Measurements from ENCODE around the gene C19orf85.
A peak's percentile ranks its signal among the peaks of the same experiment; 100 is the strongest.
"Not testable (repeated sequence)": the region's sequence is repeated elsewhere in the genome, so short reads cannot be mapped to it uniquely, and the experiment has no call there.

Gene C19orf85

DNA sequence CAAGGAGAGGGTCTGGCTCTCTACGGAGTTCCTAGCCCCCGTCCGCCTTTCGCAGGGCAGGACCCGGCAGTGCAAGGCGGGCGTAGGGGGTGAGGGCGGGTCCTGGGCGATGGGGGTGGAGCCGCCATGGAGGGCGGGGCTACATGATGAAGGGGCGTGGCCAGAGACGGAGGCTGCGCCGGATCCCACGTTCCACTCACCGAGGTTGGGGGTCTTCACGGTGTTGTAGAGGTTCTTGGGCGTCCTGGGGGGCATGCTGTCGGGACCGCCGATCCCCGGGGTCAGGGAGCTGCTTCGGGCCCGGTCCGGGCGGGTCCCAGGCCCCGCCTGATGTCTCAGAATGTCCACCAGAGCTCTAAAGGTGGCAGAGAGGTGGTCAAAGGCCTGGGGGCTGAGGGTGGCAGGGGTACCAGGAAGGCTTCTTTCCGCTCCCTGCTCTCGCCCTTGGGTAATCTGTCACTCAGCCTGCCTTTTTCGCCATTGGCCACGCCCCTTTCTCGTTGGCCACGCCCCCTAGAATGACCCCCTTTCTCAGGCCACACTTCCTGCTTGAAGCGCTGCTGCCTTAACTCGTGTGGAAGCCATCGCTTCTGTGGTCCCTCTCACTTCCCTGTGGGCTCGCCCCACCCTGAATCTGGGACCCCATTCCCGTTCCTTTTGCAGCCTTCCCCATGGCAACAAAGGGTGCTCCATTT is 24.0 kb downstream of the C19orf85 start:
- DNase-seq (ENCODE audit: low spot score): peak; percentile 54

DNA sequence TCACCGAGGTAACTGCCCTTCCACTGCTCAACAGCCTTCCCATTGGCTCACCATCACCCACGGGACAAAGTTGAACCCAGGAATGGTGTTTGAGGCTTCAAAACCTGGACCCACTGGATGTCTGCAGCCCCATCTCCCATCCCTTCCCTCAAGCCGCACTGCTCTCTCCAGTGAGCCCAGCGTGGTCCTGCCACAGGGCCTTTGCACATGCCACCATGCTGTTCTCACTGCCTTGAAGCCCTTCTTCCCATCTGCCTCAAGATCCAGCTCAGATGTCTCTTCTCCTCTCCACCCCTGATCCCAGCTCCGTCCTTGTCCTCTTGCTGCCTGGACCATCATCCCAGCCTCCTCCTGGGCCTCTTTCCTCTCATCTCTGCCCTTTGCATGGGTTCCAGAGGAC is 25.5 kb downstream of the C19orf85 start:
- no peak for DNase-seq (ENCODE audit: low spot score)

DNA sequence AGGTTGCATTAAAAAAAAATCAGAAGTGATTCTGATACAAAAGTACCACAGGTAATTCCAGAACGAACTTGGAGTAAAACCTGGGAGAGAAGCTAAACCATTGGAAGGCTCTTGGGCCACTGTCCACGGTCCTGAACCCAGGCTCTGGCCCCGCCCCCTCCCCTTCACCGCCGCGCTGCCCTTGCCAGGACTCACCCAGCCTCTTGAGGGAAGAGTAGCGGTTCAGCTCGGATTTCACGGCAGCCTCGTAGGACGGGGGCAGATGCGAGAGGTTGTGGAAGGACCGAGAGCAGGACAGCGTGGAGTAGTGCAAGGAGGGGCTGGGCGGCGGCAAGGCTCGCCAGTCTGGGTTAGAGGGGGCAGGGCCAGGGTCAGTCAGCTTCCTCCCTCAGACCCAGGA is 27.1 kb downstream of the C19orf85 start:
- peak; percentile 30 for DNase-seq (ENCODE audit: low spot score)

DNA sequence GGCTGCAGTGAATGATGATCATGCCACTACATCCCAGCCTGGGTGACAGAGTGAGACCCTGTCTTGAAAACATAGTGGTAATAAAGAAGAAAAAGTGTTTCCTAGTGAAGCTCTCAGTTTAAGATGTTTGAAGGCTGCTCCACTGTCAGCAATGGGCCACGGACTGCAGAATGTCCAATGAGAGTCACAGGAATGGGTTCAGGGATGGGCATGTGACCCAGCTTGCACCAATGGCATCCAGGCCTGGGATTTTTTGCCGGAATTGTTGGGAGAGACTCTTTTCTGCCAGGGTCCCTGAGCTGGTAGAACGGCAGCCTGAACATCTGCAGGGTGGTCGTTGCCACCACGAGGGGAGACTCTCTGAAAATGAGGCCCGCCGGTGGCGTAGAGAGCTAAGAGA is 27.7 kb downstream of the C19orf85 start:
- no peak for DNase-seq (ENCODE audit: low spot score)

DNA sequence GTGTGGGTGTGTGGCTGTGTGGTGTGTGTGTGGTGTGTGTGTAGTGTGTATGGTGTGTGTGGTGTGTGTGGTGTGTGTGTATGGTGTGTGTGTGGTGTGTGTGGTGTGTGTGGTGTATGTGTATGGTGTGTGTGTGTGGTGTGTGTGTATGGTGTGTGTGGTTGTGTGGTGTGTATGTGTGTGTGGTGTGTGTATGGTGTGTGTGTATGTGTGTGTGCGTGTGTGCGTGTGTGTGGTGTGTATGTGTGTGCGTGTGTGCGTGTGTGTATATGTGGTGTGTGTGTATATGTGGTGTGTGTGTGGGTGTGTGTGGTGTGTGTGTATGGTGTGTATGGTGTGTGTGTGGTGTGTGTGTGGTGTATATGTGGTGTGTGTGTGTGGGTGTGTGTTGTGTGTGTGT is 29.5 kb downstream of the C19orf85 start:
- DNase-seq (ENCODE audit: low spot score): no peak

DNA sequence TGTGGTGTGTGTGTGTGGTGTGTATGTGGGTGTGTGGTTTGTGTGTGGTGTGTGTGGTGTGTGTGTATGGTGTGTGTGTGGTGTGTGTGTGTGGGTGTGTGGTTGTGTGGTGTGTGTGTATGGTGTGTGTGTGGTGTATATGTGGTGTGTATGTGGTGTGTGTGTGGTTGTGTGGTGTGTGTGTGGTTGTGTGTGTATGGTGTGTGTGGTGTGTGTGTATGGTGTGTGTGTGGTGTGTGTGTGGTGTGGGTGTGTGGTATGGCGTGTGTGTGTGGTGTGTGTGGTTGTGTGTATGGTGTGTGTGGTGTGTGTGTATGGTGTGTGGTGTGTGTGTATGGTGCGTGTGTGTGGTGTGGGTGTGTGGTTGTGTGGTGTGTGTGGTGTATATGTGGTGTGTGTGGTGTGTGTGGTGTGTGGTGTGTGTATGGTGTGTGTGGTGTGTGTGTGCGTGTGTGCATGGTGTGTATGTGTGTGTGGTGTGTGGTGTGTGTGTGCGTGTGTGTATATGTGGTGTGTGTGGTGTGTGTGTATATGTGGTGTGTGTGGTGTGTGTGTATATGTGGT is 30.1 kb downstream of the C19orf85 start:
- no peak for DNase-seq (ENCODE audit: low spot score)

DNA sequence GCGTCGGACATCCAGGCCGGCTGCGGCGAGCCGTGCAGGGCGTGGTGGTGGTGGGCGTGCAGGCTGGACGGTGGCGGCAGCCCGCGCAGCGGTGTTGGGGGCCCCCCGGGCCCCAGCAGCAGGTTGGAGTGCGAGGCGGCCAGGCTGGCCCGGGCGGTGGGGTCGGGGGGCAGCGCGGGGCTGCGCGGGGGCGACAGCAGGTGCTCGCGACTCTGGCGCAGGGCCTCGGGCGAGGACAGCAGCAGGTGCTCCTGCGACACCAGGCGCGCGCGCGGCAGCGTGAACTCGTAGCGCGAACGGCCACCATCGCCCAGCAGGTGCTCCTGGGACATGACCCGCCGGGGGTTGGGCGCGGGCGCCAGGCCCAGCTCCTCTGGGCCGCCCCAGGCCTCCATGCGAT is 31.3 kb downstream of the C19orf85 start:
- no peak for DNase-seq (ENCODE audit: low spot score)

DNA sequence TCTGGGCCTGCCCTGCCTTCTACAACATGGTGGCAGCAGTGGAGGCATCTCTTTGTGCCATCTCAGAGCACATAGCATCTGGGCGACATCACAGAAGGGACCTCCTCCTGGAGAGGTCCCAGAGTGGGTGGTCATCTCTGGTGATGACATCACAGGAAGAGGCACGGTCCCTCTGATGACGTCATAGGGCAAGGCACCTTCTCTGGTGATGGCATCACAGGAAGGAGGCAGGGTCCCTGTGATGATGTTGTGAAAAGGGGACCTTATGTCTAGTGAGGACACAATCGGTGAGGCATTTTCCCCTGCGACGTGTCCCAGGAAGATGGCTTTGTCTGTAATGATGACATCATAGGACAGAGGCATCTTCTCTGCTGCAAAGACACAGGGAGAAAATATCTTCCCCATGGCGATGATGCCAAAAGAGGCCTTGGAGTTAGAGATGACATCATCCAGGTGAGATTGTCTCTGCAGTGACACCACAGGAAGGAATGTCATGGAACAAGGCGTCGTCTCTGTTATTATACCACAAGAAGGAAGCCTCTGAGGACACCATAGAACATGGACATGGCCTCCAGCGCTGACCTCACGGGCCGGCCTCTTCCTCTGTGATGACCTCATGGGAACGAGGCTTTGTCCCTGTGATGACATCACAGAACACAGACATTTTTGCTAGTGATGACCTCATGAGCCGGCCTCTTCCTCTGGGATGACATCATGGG is 32.2 kb downstream of the C19orf85 start:
- DNase-seq (ENCODE audit: low spot score): no peak

DNA sequence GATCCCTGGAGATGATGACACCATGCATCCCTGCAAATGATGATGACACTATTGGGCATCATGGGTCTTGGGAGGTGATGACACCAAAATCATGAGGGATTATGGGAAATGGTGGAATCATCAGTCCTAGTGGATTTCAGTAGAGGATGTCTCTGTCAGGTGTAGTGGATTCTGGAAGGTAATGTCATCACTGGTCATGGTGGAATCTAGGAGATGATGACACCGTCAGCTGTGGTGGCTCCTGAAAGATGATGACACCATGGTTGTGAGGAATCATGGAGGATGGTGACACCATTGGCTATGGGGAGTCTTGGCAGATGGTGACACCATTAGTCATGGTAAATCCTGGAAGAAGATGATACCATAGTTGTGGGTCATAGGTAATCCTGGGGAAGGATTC is 33.4 kb downstream of the C19orf85 start:
- DNase-seq (ENCODE audit: low spot score): no peak

DNA sequence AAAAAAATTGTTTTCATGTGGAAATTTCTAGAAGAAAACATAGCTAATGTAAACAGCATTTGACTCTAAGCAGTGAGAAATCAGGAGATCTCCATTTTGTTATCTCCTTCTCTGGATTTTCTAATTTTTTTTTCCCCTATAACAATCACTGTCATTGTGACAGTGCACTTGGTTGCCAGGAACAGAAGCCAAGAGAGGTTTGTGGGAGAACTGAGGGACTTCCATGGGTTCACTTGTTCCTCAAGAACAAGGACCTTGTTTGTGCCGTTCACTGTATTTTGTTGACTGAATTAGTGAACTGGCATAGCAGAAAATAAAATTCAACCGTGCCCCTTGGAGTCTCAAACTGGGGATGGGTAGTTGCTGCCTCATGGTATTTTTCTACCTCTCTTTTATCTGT is 38.5 kb downstream of the C19orf85 start:
- DNase-seq (ENCODE audit: low spot score): no peak

DNA sequence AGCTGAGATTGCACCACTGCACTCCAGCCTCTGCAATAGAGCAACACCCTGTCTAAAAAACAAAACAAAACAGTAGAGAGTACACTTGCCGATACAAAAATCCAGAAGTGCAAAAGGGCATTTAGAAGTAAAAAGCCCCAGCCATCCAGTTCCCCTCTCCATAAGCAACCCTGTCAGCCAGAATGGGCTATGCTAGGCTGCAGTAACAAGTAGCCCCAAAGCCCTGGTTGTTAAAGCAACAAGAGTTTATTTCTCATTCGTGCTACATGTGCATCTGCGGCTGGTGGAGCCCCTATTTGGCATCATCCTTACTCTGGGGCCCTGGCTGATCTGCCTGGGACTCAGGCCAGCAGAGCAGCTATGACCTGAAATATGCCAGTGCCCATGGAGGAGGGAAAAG is 40.0 kb downstream of the C19orf85 start:
- no peak for DNase-seq (ENCODE audit: low spot score)

DNA sequence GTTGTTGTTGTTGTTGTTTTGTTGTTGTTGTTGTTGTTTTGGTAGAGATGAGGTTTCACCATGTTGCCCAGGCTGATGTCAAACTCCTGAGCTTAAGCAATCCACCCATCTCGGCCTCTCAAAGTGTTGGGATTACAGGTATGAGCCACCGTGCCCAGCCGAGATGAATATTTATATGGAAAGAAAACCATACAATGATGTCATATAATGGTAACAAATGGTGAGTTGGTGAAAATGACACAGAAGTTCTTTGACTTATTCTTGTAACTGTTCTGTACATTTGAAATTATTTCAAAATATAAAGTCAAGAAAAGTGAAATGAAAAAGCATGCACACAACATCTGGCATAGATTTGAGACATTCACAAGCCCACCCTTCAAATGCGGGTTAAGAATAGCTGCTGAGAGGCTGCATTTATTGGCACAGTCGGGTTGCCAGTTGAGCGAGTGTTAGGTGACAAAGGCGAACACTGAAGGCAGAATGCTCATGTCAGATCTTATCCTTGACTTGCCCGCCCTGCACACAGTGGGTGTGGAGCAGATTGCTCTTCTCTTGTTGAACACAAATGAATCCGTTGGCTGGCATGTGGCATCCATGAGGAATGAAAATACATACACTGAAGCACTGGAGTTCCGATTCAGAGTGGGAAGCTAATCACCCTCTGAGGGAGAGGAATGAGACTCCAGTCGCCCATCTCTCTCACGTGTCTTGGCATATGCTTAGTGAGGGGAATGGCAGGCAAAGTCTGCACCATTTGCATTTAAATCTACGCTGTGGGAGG is 41.1 kb downstream of the C19orf85 start:
- no peak for DNase-seq (ENCODE audit: low spot score)

DNA sequence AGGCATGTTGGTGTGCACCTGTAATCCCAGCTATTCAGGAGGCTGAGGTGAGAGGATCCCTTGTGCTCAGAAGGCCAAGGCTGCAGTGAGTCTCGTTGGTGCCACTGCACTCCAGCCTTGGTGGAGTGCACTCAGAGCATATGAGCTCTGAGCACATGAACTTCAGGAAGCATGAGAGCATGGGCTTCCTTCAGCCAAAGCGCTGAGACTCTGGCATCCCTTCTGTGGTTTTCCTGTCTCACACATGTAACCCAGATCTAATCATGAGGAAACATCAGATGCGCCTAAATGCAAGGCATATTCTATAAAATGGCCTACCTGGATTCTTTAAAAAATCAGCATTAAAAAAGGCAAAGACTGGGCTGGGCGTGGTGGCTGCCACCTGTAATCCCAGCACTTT is 43.3 kb downstream of the C19orf85 start:
- not testable (repeated sequence) for DNase-seq (ENCODE audit: low spot score)

DNA sequence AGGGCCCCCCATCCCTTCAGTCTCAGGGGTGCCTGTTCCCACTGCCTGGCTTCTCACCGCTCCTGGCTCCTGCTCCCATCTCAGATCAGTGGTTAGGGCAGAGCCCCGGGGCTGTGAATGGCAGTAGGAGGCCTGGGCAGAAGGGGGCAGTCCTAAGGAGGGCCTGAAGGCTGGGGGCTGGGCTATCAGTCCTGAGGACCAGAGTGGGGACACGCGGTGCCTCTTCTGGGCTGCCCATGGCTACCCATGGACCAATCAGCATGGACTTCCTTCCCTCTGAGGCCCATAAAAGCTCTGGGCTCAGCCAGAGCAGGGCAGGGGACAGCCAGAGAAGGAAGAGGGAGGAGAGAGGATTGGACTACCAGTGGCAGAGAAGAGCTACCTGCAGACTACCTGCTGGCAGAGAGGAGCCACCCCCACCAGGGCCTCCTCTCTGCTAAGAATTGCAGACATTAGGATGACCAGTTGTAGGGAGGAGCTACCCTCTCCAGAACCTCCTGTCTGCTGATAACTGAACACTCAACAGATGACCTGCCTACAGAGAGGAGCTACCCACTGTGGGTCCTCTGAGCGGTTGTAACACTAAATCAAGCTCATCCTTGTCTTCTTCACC is 44.8 kb downstream of the C19orf85 start:
- DNase-seq (ENCODE audit: low spot score): no peak

DNA sequence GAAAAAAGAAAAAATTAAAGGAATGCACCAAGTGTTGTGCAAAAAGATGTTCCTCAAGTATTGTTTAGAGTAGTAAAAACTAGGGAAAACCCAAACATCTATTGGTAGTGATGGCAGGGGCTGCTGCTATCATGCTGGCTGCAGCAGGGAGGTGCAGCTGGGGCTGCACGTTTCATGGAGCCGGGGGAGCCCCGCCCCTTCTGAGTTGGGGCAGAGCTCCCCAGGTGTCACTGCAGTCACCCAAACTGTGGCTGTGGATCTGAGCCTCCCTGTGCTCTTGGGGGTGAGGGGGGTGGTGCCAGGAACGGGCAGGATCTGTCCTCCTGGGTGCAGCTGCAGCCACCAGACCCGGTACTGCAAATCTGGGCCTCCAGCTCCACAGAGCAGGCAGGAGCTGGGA is 45.4 kb downstream of the C19orf85 start:
- no peak for DNase-seq (ENCODE audit: low spot score)

DNA sequence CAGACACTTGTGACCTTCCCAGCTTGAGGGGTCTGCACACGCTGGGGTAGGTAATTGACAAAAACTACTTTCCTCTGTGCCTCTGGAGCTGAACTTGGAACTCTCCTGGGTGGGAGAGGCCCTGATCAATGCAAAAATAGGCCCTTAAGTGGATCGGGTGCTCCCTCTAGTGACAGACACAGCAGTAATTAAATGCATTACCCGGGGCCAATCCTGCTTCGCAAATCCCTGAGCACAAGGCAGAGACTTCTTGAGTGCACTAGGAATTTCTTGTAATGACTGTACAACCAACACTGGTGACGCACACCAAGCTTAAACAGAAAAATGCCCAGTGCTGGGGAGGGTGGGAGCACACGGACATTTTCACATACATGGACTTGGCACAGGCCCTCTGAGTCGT is 46.4 kb downstream of the C19orf85 start:
- peak; percentile 71 for DNase-seq (ENCODE audit: low spot score)
